GM19438 (cell line): ENCODE measurements around the gene KLHL10.

Experiments
- ATAC-seq: cut with Tn5 transposase; IDR thresholded peaks from one replicate; pipeline ENCODE4 v1.9.1; 2021; ENCODE audit warnings: low read depth; ENCODE audit not compliant: unreplicated experiment

Gene KLHL10

GRCh38 chr17:41892021-41892376, 54.4 kb downstream of the KLHL10 start:
- ATAC-seq, result no peak

GRCh38 chr17:41893384-41893783, 55.8 kb downstream of the KLHL10 start:
- no peak for ATAC-seq

DNA sequence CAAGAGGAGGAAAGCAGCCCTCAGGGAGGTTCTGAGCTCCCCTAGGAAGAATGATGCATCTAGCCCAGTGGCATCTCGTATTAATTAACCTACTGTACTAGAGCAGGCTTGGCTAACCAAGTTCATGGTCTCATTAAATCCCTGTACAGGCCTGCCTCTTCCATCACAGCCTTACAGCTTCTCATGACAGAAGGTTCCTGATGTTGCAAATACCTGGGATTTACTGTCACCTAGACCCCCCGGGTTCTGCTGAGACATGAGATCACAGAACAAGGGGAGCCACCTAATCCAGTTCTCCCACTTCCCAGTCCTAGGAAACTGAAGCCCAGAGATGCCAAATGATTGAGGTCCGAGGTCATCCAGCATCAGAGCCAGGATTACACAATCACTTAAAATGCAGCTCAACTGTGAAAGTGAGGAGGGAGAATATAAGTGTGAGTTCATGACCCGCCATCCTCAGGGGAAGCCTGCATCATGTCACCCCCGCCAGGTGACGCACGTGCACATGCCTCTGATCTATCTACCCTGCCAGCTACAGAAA, 57.2 kb downstream of the KLHL10 start:
- no peak for ATAC-seq

GRCh38 chr17:41895617-41896016, 58.0 kb downstream of the KLHL10 start:
- no peak for ATAC-seq

GRCh38 chr17:41896726-41897125, 59.1 kb downstream of the KLHL10 start:
- ATAC-seq, result no peak
